Liver (tissue), 9 donors: ENCODE measurements around the gene AKAP13. TPM values are rescaled to one million over a fixed set of nuclear protein-coding genes. Genes with fewer than 3 reads are reported as not detected.
A peak's percentile ranks its signal among the peaks of the same experiment; 100 is the strongest.

ENCODE experiments used
- DNase-seq: peaks from one replicate; pipeline ENCODE4 v3.0.0-alpha.2; 2017; ENCODE audit warnings: low spot score
- H3K27ac ChIP-seq, 2 donors: one replicate each; pipeline ENCODE4 v1.7.0; 2013; ENCODE audit warnings: inconsistent platforms in 2 of 2, low read length in 2 of 2, control low read depth in 1 of 2, low read depth in 1 of 2, mild to moderate bottlenecking in 1 of 2
- H3K27me3 ChIP-seq, 4 donors: one replicate each; pipeline versions ENCODE4 v1.6.1 to v1.7.0; 2013; ENCODE audit warnings: low read length in 3 of 4, inconsistent platforms in 1 of 4, mild to moderate bottlenecking in 1 of 4, moderate library complexity in 1 of 4; ENCODE audit not compliant: control insufficient read depth in 4 of 4, insufficient read depth in 4 of 4
- H3K36me3 ChIP-seq, 4 donors: one replicate each; pipeline versions ENCODE4 v1.6.1 to v1.7.0; 2013; ENCODE audit warnings: low read length in 3 of 4, mild to moderate bottlenecking in 3 of 4, low read depth in 1 of 4, moderate library complexity in 1 of 4; ENCODE audit not compliant: control insufficient read depth in 4 of 4, insufficient read depth in 3 of 4
- H3K4me1 ChIP-seq, 4 donors: one replicate each; pipeline versions ENCODE4 v1.6.1 to v1.7.0; 2013; ENCODE audit warnings: low read length in 3 of 4, mild to moderate bottlenecking in 3 of 4, moderate library complexity in 1 of 4; ENCODE audit not compliant: control insufficient read depth in 4 of 4, insufficient read depth in 4 of 4
- H3K4me3 ChIP-seq, 3 donors: one replicate each; pipeline versions ENCODE4 v1.6.1 to v1.7.0; 2013; ENCODE audit warnings: low read length in 3 of 3, control low read depth in 1 of 3, low read depth in 1 of 3, mild to moderate bottlenecking in 1 of 3
- H3K9ac ChIP-seq, 2 donors: one replicate each; pipeline ENCODE4 v1.7.0; 2013; ENCODE audit warnings: low read length in 2 of 2, mild to moderate bottlenecking in 2 of 2, moderate library complexity in 2 of 2, control low read depth in 1 of 2, low read depth in 1 of 2
- H3K9me3 ChIP-seq, 4 donors: one replicate each; pipeline versions ENCODE4 v1.6.1 to v1.7.0; 2013; ENCODE audit warnings: low read length in 3 of 4; ENCODE audit not compliant: control insufficient read depth in 4 of 4
- ATF3 ChIP-seq: IDR thresholded peaks from 2 replicates; pipeline ENCODE4 v1.6.1; 2016; ENCODE audit warnings: antibody characterized with exemption
- CTCF ChIP-seq: fragments of 150-350 bp; IDR thresholded peaks from 2 replicates; pipeline ENCODE4 v1.5.1; 2017; ENCODE audit warnings: improper control_type of control experiment, low read depth, low read length; ENCODE audit not compliant: missing input control
- EGR1 ChIP-seq, 2 donors: IDR thresholded peaks; 2 replicates each; pipeline ENCODE4 v1.6.1; 2016 to 2018; ENCODE audit warnings: antibody characterized with exemption in 2 of 2, low read depth in 2 of 2
- FOXA1 ChIP-seq: IDR thresholded peaks from 2 replicates; pipeline ENCODE4 v1.6.1; 2016; ENCODE audit warnings: antibody characterized with exemption
- FOXA2 ChIP-seq: IDR thresholded peaks from 2 replicates; pipeline ENCODE4 v1.6.1; 2016; ENCODE audit warnings: antibody characterized with exemption
- GABPA ChIP-seq, 2 donors: IDR thresholded peaks in 1 of 2; conservative IDR thresholded peaks in 1 of 2; 2 replicates each; pipeline ENCODE4 v1.6.1; 2016; ENCODE audit warnings: antibody characterized with exemption in 2 of 2, mild to moderate bottlenecking in 1 of 2, moderate library complexity in 1 of 2
- HNF4A ChIP-seq, 2 donors: conservative IDR thresholded peaks; 2 replicates each; pipeline ENCODE4 v1.6.1; 2016; ENCODE audit warnings: antibody characterized with exemption in 2 of 2, mild to moderate bottlenecking in 2 of 2
- HNF4G ChIP-seq: IDR thresholded peaks from 2 replicates; pipeline ENCODE4 v1.6.1; 2016; ENCODE audit warnings: antibody characterized with exemption
- JUND ChIP-seq, 2 donors: IDR thresholded peaks; 2 replicates each; pipeline ENCODE4 v1.6.1; 2016; ENCODE audit warnings: antibody characterized with exemption in 2 of 2
- NR2F2 ChIP-seq: IDR thresholded peaks from 2 replicates; pipeline ENCODE4 v1.6.1; 2016; ENCODE audit warnings: antibody characterized with exemption
- RAD21 ChIP-seq, 2 donors: IDR thresholded peaks; 2 replicates each; pipeline ENCODE4 v1.6.1; 2016; ENCODE audit warnings: antibody characterized with exemption in 2 of 2, mild to moderate bottlenecking in 2 of 2
- REST ChIP-seq: IDR thresholded peaks from 2 replicates; pipeline ENCODE4 v1.6.1; 2016; ENCODE audit warnings: antibody characterized with exemption, mild to moderate bottlenecking
- RXRA ChIP-seq, 2 donors: IDR thresholded peaks; 2 replicates each; pipeline ENCODE4 v1.6.1; 2017 to 2018; ENCODE audit warnings: antibody characterized with exemption in 2 of 2, mild to moderate bottlenecking in 1 of 2
- SP1 ChIP-seq: IDR thresholded peaks from 2 replicates; pipeline ENCODE4 v1.6.1; 2018; ENCODE audit warnings: antibody characterized with exemption, mild to moderate bottlenecking
- TAF1 ChIP-seq: conservative IDR thresholded peaks from 2 replicates; pipeline ENCODE4 v1.6.1; 2016; ENCODE audit warnings: antibody characterized with exemption, mild to moderate bottlenecking
- YY1 ChIP-seq: IDR thresholded peaks from 2 replicates; pipeline ENCODE4 v1.6.1; 2016; ENCODE audit warnings: antibody characterized with exemption, mild to moderate bottlenecking
- WGBS: extraction: QIAGEN DNeasy Blood & Tissue Kit; methylation state at CpG from one replicate; pipeline ENCODE4 v1.1.7; 2013; 5-methylcytosine and 5-hydroxymethylcytosine counted together
- polyA plus RNA-seq, 2 donors: library from polyadenylated mRNA; stranded (reverse) in 1 of 2; unstranded in 1 of 2; fragments of 200-250 nt in 1 of 2; fragments of >200 nt in 1 of 2; fragmentation: Nextera tagmentation in 1 of 2; extraction: Ambion mirVana in 1 of 2; gene quantifications; one replicate each; pipeline versions ENCODE4 v1.2.1 to v1.2.3, GENCODE V29; 2013 to 2015
- total RNA-seq, 2 donors: library from RNA; depleted of rRNA; stranded (reverse); fragments of >200 nt; gene quantifications; one replicate each; pipeline ENCODE4 v1.2.3, GENCODE V29; 2014
- TF ChIP-seq, protein P1 (sequence below): IDR thresholded peaks from 2 replicates; pipeline ENCODE4 v1.6.1; 2016; ENCODE audit warnings: antibody characterized with exemption
- TF ChIP-seq, protein P2 (sequence below): IDR thresholded peaks from 2 replicates; pipeline ENCODE4 v1.6.1; 2016; ENCODE audit warnings: antibody characterized with exemption
- donor health status: healthy.
- donor health status: healthy.
- donor health status: healthy.
- donor health status: healthy.
- donor health status: healthy.

The AKAP13 gene
- total and polyA plus RNA-seq, 4 donors, result 18.6 to 92.3 (median 37.4) TPM

GRCh38 chr15:85785887-85786780 lies 405.7 kb downstream of the AKAP13 start (continued):
- no peak for TF ChIP-seq ATF3

DNA sequence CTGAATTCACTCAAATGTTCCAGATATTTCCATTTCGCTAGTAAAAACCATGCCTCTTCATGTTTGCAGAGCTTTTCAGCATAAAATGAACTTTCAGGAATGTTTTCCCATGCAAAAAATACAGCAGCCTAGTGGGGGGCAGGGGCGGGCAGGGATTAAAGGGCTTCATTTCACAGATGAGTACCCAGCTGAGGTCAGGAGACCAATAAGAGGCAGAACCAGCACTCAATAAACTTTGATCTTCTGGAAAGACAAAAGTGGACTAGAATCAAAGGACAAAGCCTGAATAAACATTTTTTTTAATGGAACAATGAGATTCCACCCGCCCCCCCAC lies 406.3 kb downstream of the AKAP13 start:
- Histone ChIP-seq H3K4me1 (peaks cover 2 to 14% (median 12%) of the 10 kb centered on the region in 4 donors), H3K9me3 (no peaks in the 10 kb centered on the region), H3K27me3 (no peaks in the 10 kb centered on the region), H3K36me3 (no peaks in the 10 kb centered on the region), H3K4me3 (no peak overlapping the region), H3K9ac (no peak overlapping the region), H3K27ac (peak overlapping the region; percentile 45 to 73)
- TF ChIP-seq, protein P1, sequence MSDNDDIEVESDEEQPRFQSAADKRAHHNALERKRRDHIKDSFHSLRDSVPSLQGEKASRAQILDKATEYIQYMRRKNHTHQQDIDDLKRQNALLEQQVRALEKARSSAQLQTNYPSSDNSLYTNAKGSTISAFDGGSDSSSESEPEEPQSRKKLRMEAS, result peak; percentile 13
- TF ChIP-seq GABPA (IDR thresholded peaks at IDR 0.05 in 1 of 2, conservative IDR thresholded peaks at IDR 0.05 in 1 of 2) (no peak), ATF3 (no peak), FOXA1 (no peak), NR2F2 (peak; percentile 6), CTCF (no peak), TAF1 (no peak), SP1 (peak; percentile 22), EGR1 (IDR thresholded peaks at IDR 0.05; ENCODE audit: low read depth in 2 of 2) (peak in 1 of 2 donors; percentile 2), REST (peak; percentile 10), RXRA (IDR thresholded peaks at IDR 0.05) (peak; percentile 39 to 54), FOXA2 (no peak), JUND (IDR thresholded peaks at IDR 0.05) (peak in 1 of 2 donors; percentile 9), HNF4A (conservative IDR thresholded peaks at IDR 0.05) (peak; percentile 75 to 88), HNF4G (peak; percentile 28), YY1 (no peak), RAD21 (IDR thresholded peaks at IDR 0.05) (no peak)
- TF ChIP-seq, protein P2, sequence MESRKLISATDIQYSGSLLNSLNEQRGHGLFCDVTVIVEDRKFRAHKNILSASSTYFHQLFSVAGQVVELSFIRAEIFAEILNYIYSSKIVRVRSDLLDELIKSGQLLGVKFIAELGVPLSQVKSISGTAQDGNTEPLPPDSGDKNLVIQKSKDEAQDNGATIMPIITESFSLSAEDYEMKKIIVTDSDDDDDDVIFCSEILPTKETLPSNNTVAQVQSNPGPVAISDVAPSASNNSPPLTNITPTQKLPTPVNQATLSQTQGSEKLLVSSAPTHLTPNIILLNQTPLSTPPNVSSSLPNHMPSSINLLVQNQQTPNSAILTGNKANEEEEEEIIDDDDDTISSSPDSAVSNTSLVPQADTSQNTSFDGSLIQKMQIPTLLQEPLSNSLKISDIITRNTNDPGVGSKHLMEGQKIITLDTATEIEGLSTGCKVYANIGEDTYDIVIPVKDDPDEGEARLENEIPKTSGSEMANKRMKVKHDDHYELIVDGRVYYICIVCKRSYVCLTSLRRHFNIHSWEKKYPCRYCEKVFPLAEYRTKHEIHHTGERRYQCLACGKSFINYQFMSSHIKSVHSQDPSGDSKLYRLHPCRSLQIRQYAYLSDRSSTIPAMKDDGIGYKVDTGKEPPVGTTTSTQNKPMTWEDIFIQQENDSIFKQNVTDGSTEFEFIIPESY, result peak; percentile 56
- DNase-seq, result no peak
- WGBS, result 44% methylated on average over 3 of the region's 3 CpGs
